ENCODE measurements around the gene SCRN3.
"Not testable (repeated sequence)": the region's sequence is repeated elsewhere in the genome, so short reads cannot be mapped to it uniquely, and the experiment has no call there.

GRCh38 chr2:174363492-174364225, 31.9 kb upstream of the SCRN3 start:
- TF ChIP-seq POLR2A, CTCF (IDR thresholded peaks at IDR 0.05): not testable (repeated sequence)
